B cell (primary cell): ENCODE results near the gene TSPAN9.

Source experiments
- CTCF ChIP-seq: fragments of 200-600 bp; IDR thresholded peaks from one replicate; pipeline ENCODE4 v1.8.0; 2022; ENCODE audit warnings: antibody characterized with exemption, mild to moderate bottlenecking
- EZH2 ChIP-seq: IDR thresholded peaks from 2 replicates; pipeline ENCODE4 v1.6.1; 2012; ENCODE audit warnings: borderline replicate concordance, low read depth, mild to moderate bottlenecking, moderate library complexity, low read length; ENCODE audit not compliant: insufficient read depth, poor library complexity, severe bottlenecking

GRCh38 chr12:3220382-3221321, 143.5 kb downstream of the TSPAN9 start:
- TF ChIP-seq CTCF (no peak), EZH2 (no peak)
